NCI-H446 (cell line): ENCODE results near the gene LRRC15.
A peak's percentile ranks its signal among the peaks of the same experiment; 100 is the strongest.

ENCODE experiments used
- DNase-seq, 2 experiments: peaks; one replicate each; lab custom pipeline; 2025; lab: John Stamatoyannopoulos, UW

Gene LRRC15

GRCh38 chr3:194364314-194364651 is 5.3 kb downstream of the LRRC15 start:
- DNase-seq: no peak

- no peak for DNase-seq
Measured at GRCh38 chr3:194360568-194360967, 9.0 kb downstream of the LRRC15 start.

- no peak for DNase-seq
Measured at GRCh38 chr3:194357681-194358080, 11.9 kb downstream of the LRRC15 start.

- no peak for DNase-seq
Measured at GRCh38 chr3:194355379-194355778, 14.2 kb downstream of the LRRC15 start.

- DNase-seq: no peak
Measured at GRCh38 chr3:194354315-194354714, 15.2 kb downstream of the LRRC15 start.

GRCh38 chr3:194352667-194353246 is 16.8 kb downstream of the LRRC15 start:
- no peak for DNase-seq

- no peak for DNase-seq
Measured at GRCh38 chr3:194351952-194352536, 17.5 kb downstream of the LRRC15 start.

- no peak for DNase-seq
Measured at GRCh38 chr3:194351080-194351672, 18.4 kb downstream of the LRRC15 start, which contains the start of gene CPN2. Gene CPN2, minus strand, starts transcription at chr3:194351328. Its CDS starts 8,626 bp downstream, at chr3:194342702.

GRCh38 chr3:194350726-194351071 is 18.8 kb downstream of the LRRC15 start:
- DNase-seq: no peak

- no peak for DNase-seq
Measured at GRCh38 chr3:194348354-194348753, 21.2 kb downstream of the LRRC15 start.

GRCh38 chr3:194346621-194347020 is 22.9 kb downstream of the LRRC15 start:
- no peak for DNase-seq

- no peak for DNase-seq
Measured at GRCh38 chr3:194346035-194346434, 23.5 kb downstream of the LRRC15 start.

GRCh38 chr3:194344012-194344411 is 25.5 kb downstream of the LRRC15 start:
- DNase-seq: peak; percentile 30 to 70

GRCh38 chr3:194343561-194343893 is 26.0 kb downstream of the LRRC15 start:
- DNase-seq: no peak

- no peak for DNase-seq
Measured at GRCh38 chr3:194342861-194343560, 26.5 kb downstream of the LRRC15 start.

- no peak for DNase-seq
Measured at GRCh38 chr3:194340757-194341400, 28.7 kb downstream of the LRRC15 start.

GRCh38 chr3:194339840-194340239 is 29.7 kb downstream of the LRRC15 start:
- DNase-seq: no peak

GRCh38 chr3:194339356-194339755 is 30.2 kb downstream of the LRRC15 start:
- no peak for DNase-seq

- DNase-seq: no peak
Measured at GRCh38 chr3:194337965-194338753, 31.4 kb downstream of the LRRC15 start.

GRCh38 chr3:194336601-194337355 is 32.8 kb downstream of the LRRC15 start:
- no peak for DNase-seq

- no peak for DNase-seq
Measured at GRCh38 chr3:194333981-194334320, 35.6 kb downstream of the LRRC15 start.
